Measurements from ENCODE around the gene STARD3.

DNA sequence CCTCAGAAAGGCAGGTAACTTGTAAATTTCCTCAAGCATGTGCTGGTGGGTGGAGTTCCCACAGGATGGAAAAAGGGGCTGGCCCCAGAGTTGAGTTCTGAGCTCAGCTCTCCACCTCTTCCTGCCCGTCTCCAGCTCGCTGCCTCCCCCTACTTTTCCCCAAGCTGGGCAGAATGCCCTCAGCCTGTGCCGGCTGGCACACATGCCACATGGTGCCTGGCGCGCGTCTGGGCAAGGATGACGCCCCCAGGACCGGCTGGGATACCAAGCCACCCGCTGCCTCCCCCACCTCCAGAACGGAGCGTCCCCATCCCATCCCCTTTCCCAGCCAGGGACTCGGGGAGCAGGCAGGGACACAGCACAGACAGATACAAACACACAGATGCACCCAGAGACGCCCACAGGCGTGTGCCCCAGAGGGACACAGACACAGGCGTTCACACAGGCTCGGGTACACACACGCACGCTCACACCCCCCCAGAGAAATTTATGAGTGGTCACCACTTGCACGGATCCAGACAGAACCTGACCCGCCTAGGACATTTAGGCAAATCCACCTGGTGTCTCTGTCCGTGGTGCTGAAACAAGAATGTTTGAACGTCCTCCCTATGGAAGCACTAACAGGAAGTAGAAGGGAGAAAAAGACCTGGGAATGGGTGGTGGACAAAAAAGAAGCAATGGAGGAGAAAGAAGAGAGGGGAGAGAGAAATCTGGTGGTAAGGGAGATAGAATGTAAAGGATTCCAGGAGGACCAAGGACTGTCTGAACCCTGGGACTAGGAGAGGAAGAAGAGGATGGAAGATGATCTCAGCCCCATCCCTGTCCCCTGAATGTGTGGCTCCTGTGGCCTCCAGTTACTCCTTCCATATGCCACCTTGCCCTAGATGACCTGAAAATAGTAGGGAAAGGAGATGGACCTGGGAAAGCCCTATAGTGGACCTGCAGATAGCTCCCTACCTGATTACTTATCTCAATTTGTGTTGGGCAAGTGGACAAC, 44.7 kb upstream of the STARD3 start:
- TF ChIP-seq CHD4 (IDR thresholded peaks at IDR 0.05; ENCODE audit: borderline replicate concordance): no peak
- TF ChIP-seq, protein P1, sequence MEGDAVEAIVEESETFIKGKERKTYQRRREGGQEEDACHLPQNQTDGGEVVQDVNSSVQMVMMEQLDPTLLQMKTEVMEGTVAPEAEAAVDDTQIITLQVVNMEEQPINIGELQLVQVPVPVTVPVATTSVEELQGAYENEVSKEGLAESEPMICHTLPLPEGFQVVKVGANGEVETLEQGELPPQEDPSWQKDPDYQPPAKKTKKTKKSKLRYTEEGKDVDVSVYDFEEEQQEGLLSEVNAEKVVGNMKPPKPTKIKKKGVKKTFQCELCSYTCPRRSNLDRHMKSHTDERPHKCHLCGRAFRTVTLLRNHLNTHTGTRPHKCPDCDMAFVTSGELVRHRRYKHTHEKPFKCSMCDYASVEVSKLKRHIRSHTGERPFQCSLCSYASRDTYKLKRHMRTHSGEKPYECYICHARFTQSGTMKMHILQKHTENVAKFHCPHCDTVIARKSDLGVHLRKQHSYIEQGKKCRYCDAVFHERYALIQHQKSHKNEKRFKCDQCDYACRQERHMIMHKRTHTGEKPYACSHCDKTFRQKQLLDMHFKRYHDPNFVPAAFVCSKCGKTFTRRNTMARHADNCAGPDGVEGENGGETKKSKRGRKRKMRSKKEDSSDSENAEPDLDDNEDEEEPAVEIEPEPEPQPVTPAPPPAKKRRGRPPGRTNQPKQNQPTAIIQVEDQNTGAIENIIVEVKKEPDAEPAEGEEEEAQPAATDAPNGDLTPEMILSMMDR (IDR thresholded peaks at IDR 0.05): no peak
- TF ChIP-seq, protein P2, sequence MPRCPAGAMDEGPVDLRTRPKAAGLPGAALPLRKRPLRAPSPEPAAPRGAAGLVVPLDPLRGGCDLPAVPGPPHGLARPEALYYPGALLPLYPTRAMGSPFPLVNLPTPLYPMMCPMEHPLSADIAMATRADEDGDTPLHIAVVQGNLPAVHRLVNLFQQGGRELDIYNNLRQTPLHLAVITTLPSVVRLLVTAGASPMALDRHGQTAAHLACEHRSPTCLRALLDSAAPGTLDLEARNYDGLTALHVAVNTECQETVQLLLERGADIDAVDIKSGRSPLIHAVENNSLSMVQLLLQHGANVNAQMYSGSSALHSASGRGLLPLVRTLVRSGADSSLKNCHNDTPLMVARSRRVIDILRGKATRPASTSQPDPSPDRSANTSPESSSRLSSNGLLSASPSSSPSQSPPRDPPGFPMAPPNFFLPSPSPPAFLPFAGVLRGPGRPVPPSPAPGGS (IDR thresholded peaks at IDR 0.05): no peak
- TF ChIP-seq, protein P3, sequence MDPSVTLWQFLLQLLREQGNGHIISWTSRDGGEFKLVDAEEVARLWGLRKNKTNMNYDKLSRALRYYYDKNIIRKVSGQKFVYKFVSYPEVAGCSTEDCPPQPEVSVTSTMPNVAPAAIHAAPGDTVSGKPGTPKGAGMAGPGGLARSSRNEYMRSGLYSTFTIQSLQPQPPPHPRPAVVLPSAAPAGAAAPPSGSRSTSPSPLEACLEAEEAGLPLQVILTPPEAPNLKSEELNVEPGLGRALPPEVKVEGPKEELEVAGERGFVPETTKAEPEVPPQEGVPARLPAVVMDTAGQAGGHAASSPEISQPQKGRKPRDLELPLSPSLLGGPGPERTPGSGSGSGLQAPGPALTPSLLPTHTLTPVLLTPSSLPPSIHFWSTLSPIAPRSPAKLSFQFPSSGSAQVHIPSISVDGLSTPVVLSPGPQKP (IDR thresholded peaks at IDR 0.05; ENCODE audit: low read depth, low read length): no peak
- TF ChIP-seq POLR2A (IDR thresholded peaks at IDR 0.05; ENCODE audit: low read length): no peak
- TF ChIP-seq, protein P4, sequence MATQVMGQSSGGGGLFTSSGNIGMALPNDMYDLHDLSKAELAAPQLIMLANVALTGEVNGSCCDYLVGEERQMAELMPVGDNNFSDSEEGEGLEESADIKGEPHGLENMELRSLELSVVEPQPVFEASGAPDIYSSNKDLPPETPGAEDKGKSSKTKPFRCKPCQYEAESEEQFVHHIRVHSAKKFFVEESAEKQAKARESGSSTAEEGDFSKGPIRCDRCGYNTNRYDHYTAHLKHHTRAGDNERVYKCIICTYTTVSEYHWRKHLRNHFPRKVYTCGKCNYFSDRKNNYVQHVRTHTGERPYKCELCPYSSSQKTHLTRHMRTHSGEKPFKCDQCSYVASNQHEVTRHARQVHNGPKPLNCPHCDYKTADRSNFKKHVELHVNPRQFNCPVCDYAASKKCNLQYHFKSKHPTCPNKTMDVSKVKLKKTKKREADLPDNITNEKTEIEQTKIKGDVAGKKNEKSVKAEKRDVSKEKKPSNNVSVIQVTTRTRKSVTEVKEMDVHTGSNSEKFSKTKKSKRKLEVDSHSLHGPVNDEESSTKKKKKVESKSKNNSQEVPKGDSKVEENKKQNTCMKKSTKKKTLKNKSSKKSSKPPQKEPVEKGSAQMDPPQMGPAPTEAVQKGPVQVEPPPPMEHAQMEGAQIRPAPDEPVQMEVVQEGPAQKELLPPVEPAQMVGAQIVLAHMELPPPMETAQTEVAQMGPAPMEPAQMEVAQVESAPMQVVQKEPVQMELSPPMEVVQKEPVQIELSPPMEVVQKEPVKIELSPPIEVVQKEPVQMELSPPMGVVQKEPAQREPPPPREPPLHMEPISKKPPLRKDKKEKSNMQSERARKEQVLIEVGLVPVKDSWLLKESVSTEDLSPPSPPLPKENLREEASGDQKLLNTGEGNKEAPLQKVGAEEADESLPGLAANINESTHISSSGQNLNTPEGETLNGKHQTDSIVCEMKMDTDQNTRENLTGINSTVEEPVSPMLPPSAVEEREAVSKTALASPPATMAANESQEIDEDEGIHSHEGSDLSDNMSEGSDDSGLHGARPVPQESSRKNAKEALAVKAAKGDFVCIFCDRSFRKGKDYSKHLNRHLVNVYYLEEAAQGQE (IDR thresholded peaks at IDR 0.05): peak; percentile 99
- no peak for TF ChIP-seq HOXA7 (CRISPR knock-in tag; IDR thresholded peaks at IDR 0.05)
- TF ChIP-seq NR3C1 (IDR thresholded peaks at IDR 0.05): no peak
- TF ChIP-seq, protein P5, sequence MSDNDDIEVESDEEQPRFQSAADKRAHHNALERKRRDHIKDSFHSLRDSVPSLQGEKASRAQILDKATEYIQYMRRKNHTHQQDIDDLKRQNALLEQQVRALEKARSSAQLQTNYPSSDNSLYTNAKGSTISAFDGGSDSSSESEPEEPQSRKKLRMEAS (IDR thresholded peaks at IDR 0.05): no peak
- no peak for TF ChIP-seq RFX5 (IDR thresholded peaks at IDR 0.05)
- TF ChIP-seq POLR2AphosphoS2 (conservative IDR thresholded peaks at IDR 0.05; ENCODE audit: low read length): no peak
- TF ChIP-seq FOXS1 (CRISPR knock-in tag; IDR thresholded peaks at IDR 0.05): no peak
